BLaER1 treated with 17β-estradiol and CSF1 and Interleukin-3, amounts not matched to agents 10 nM and 100 nM (cell line): Measurements from ENCODE around the gene NUDT14.

Source experiments
- H3K27ac ChIP-seq, 11 experiments: shearing (Covaris generic); formaldehyde crosslinking; 2 replicates each; pipeline ENCODE4 v1.8.1; 2022
- H3K27me3 ChIP-seq, 11 experiments: shearing (Covaris generic); formaldehyde crosslinking; 2 replicates each; pipeline ENCODE4 v1.8.1; 2022
- H3K36me3 ChIP-seq, 11 experiments: shearing (Covaris generic); formaldehyde crosslinking; 2 replicates each; pipeline ENCODE4 v1.8.1; 2022
- H3K4me1 ChIP-seq, 10 experiments: shearing (Covaris generic); formaldehyde crosslinking; 2 replicates each; pipeline ENCODE4 v1.8.1; 2022
- H3K4me2 ChIP-seq, 11 experiments: shearing (Covaris generic); formaldehyde crosslinking; 2 replicates each; pipeline ENCODE4 v1.8.1; 2022
- H3K4me3 ChIP-seq, 10 experiments: shearing (Covaris generic); formaldehyde crosslinking; 2 replicates each; pipeline ENCODE4 v1.8.1; 2022
- H3K9ac ChIP-seq, 11 experiments: shearing (Covaris generic); formaldehyde crosslinking; 2 replicates each; pipeline ENCODE4 v1.8.1; 2022
- H3K9me3 ChIP-seq, 11 experiments: shearing (Covaris generic); formaldehyde crosslinking; replicated peaks in 1 of 11; 2 replicates each; pipeline ENCODE4 v1.8.1; 2022
- H4K20me1 ChIP-seq, 11 experiments: shearing (Covaris generic); formaldehyde crosslinking; 2 replicates each; pipeline ENCODE4 v1.8.1; 2022
- Cebpa-rat ChIP-seq, 11 experiments: shearing (Covaris generic); IDR thresholded peaks; 2 replicates each; pipeline ENCODE4 v1.8.1; 2022

Gene NUDT14

DNA sequence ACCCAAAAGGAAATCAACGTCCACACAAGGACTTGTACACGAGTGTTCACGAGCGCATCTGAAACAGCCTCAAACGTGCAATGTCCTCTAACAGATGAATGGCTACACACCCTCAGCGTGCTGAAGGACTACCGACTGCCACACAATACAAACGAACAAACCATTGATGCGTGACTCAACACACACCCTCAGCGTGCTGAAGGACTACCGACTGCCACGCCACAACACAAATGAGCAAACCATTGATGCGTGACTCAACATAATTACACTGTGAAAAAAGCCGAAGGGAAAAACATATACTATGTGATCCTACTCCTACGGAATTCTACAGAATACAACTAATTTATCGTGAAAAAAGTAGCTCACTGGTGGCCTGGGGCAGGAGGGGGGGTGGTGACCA, 42.1 kb upstream of the NUDT14 start:
- TF ChIP-seq Cebpa-rat (IDR thresholded peaks at IDR 0.05): no peak
- Histone ChIP-seq H4K20me1 (peaks cover 33 to 100% (median 91%) of the 10 kb centered on the region in 11 experiments; a peak in 20 of 22 replicates), H3K9me3 (no peaks in the 10 kb centered on the region), H3K4me3 (no peak overlapping the region; a peak in 1 of 20 replicates), H3K9ac (0 out of 22 replicates have a peak overlapping the region, but pooled peaks of 1 of the 11 experiments have one; percentile 16), H3K27me3 (no peaks in the 10 kb centered on the region; a peak in 1 of 22 replicates), H3K4me2 (peak overlapping the region; percentile 46 to 76 (median 66)), H3K36me3 (peaks cover 56 to 82% (median 77%) of the 10 kb centered on the region in 11 experiments), H3K4me1 (peaks cover 24 to 69% (median 57%) of the 10 kb centered on the region in 10 experiments), H3K27ac (peak overlapping the region in 8 of 11 experiments; percentile 14 to 40 (median 34); a peak in 11 of 22 replicates)

DNA sequence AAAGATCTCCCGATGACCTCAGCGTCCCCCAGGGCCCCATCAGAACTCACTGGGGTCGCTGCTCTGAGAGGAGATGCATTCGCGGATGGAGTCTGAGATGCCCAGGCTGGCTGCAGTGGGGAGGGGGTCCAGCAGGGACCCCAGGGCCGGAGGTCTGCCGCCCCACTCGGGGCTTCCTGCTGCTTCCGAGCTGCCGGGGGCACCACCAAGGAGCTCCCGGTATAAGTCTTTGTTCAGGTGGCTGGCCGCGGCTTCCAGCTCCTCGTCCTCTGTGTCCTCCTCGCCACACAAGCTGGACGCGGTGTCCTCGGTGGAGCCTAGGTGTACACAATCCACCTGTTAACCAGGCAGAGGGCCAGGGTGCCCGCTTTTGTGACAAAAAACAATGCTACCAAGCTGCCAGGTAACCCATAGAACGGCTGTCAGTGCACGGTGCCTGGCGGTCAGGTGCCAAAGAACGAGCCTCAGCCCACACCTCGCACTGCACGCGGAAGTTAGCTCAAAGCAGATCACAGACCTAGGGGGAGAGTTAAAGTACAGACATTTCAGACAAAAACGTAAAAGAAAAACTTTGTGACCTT, 40.6 kb upstream of the NUDT14 start:
- Histone ChIP-seq H3K27me3 (no peaks in the 10 kb centered on the region; a peak in 1 of 22 replicates), H3K4me3 (no peak overlapping the region), H3K9ac (0 out of 22 replicates have a peak overlapping the region, but pooled peaks of 1 of the 11 experiments have one; percentile 18), H3K4me2 (peak overlapping the region in 2 of 11 experiments; percentile 59 to 72; a peak in 1 of 22 replicates), H3K9me3 (no peaks in the 10 kb centered on the region), H3K36me3 (peaks cover 65 to 82% (median 77%) of the 10 kb centered on the region in 11 experiments), H3K4me1 (peaks cover 24 to 82% (median 57%) of the 10 kb centered on the region in 10 experiments), H3K27ac (no peak overlapping the region), H4K20me1 (peaks cover 32 to 100% (median 95%) of the 10 kb centered on the region in 11 experiments; a peak in 20 of 22 replicates)
- TF ChIP-seq Cebpa-rat (IDR thresholded peaks at IDR 0.05): no peak

GRCh38 chr14:105220699-105221597, 39.8 kb upstream of the NUDT14 start:
- Histone ChIP-seq H4K20me1 (peaks cover 39 to 100% (median 95%) of the 10 kb centered on the region in 11 experiments; a peak in 20 of 22 replicates), H3K9me3 (no peaks in the 10 kb centered on the region), H3K4me2 (peak overlapping the region in 5 of 11 experiments; percentile 9 to 59 (median 15); a peak in 6 of 22 replicates), H3K9ac (peak overlapping the region in 2 of 11 experiments; percentile 27 to 33; a peak in 5 of 22 replicates), H3K4me1 (peaks cover 24 to 82% (median 57%) of the 10 kb centered on the region in 10 experiments), H3K27me3 (no peaks in the 10 kb centered on the region; a peak in 1 of 22 replicates), H3K4me3 (no peak overlapping the region), H3K36me3 (peaks cover 63 to 82% (median 77%) of the 10 kb centered on the region in 11 experiments), H3K27ac (no peak overlapping the region)
- TF ChIP-seq Cebpa-rat (IDR thresholded peaks at IDR 0.05): no peak

DNA sequence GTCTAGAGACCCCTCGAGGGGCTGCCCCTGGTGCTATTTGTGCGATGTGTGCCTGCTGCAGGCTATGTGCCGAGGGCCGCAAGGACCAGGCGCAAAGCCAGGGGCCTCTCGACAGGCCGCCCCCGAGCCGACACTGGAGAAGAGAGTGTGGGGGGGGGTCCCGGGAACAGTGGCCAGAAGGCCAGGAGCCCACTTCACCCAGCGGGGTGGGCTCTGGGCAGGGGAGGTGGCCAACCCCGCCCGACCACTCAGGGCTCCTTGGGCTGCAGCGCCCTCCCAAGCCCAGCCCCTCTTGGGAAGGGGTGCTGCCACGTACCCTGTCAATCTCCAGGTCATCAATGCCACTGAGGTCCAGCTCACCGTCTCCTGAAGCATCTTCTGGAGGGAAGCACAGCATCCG, 38.6 kb upstream of the NUDT14 start:
- Histone ChIP-seq H3K4me1 (peaks cover 23 to 79% (median 54%) of the 10 kb centered on the region in 10 experiments), H3K4me3 (no peak overlapping the region), H3K9me3 (no peaks in the 10 kb centered on the region), H3K4me2 (no peak overlapping the region), H3K36me3 (peaks cover 53 to 77% (median 66%) of the 10 kb centered on the region in 11 experiments), H3K9ac (peak overlapping the region in 1 of 11 experiments; percentile 33; a peak in 1 of 22 replicates), H4K20me1 (peaks cover 45 to 100% (median 96%) of the 10 kb centered on the region in 11 experiments; a peak in 21 of 22 replicates), H3K27me3 (no peaks in the 10 kb centered on the region; a peak in 1 of 22 replicates), H3K27ac (no peak overlapping the region)
- TF ChIP-seq Cebpa-rat (IDR thresholded peaks at IDR 0.05): no peak

DNA sequence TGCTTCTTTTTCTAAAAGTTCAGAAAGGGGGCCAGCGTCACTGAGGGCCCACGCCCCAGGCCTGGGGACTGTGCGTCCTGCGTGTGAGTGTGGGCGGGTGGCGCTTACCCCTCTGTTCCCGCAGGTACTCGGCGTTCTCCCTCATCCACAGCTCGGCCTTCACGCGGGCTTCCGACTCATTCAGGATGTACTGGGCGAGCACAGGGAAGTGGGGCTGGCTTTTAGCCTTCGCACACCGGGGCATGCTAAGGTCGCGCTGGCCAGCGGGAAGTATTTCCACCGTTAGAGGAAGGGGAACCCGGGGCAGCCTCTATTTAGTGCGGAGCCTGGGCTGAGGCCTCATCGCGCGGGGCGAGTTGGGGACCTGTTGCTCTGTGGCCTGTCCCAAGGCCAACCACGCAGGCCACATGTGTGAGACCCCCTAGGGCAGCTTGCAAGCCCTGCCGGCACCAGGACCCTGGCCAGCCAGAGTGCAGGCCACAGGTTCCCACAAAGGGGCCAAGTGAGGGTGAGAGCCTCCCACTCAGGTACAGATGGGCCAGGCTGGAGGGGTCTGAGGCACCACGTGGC, 38.0 kb upstream of the NUDT14 start:
- peaks cover 0 to 6% (median 0%) of the 10 kb centered on the region in 11 experiments; a peak in 4 of 22 replicates for H3K27me3 ChIP-seq
- H3K36me3 ChIP-seq: peaks cover 52 to 72% (median 65%) of the 10 kb centered on the region in 11 experiments
- H3K4me3 ChIP-seq: no peak overlapping the region
- no peak for TF ChIP-seq Cebpa-rat (IDR thresholded peaks at IDR 0.05)
- peaks cover 50 to 100% (median 97%) of the 10 kb centered on the region in 11 experiments; a peak in 21 of 22 replicates for H4K20me1 ChIP-seq
- H3K9me3 ChIP-seq: no peaks in the 10 kb centered on the region
- H3K4me2 ChIP-seq: no peak overlapping the region; a peak in 1 of 22 replicates
- 0 out of 22 replicates have a peak overlapping the region, but pooled peaks of 1 of the 11 experiments have one; percentile 7 for H3K9ac ChIP-seq
- peaks cover 23 to 79% (median 54%) of the 10 kb centered on the region in 10 experiments for H3K4me1 ChIP-seq
- no peak overlapping the region for H3K27ac ChIP-seq

GRCh38 chr14:105218611-105219010, 37.5 kb upstream of the NUDT14 start:
- Histone ChIP-seq H3K27me3 (peaks cover 0 to 11% (median 0%) of the 10 kb centered on the region in 11 experiments; a peak in 6 of 22 replicates), H3K9ac (no peak overlapping the region), H3K27ac (no peak overlapping the region), H3K4me1 (peaks cover 23 to 79% (median 54%) of the 10 kb centered on the region in 10 experiments), H4K20me1 (peaks cover 50 to 100% (median 98%) of the 10 kb centered on the region in 11 experiments; a peak in 21 of 22 replicates), H3K9me3 (no peaks in the 10 kb centered on the region), H3K4me3 (no peak overlapping the region), H3K4me2 (no peak overlapping the region), H3K36me3 (peaks cover 52 to 72% (median 65%) of the 10 kb centered on the region in 11 experiments)
- TF ChIP-seq Cebpa-rat (IDR thresholded peaks at IDR 0.05): no peak

- no peak overlapping the region for H3K27ac ChIP-seq
- H3K9ac ChIP-seq: no peak overlapping the region
- H3K27me3 ChIP-seq: peaks cover 0 to 15% (median 0%) of the 10 kb centered on the region in 11 experiments; a peak in 6 of 22 replicates
- peaks cover 17 to 79% (median 54%) of the 10 kb centered on the region in 10 experiments for H3K4me1 ChIP-seq
- no peak overlapping the region for H3K4me3 ChIP-seq
- no peak for TF ChIP-seq Cebpa-rat (IDR thresholded peaks at IDR 0.05)
- H3K36me3 ChIP-seq: peaks cover 52 to 77% (median 64%) of the 10 kb centered on the region in 11 experiments
- H3K4me2 ChIP-seq: no peak overlapping the region
- H3K9me3 ChIP-seq: no peaks in the 10 kb centered on the region
- H4K20me1 ChIP-seq: peaks cover 50 to 100% (median 98%) of the 10 kb centered on the region in 11 experiments; a peak in 21 of 22 replicates
These were observed 36.7 kb upstream of the NUDT14 start for GRCh38 chr14:105217774-105218173.
